NCI-H1694 treated with DMSO at 0.1 percent for 48 hours (cell line): ENCODE results near the gene IGF2BP3.
"Not testable (repeated sequence)": the region's sequence is repeated elsewhere in the genome, so short reads cannot be mapped to it uniquely, and the experiment has no call there.

ENCODE experiments used
- DNase-seq: peaks from one replicate; lab custom pipeline; 2025; lab: John Stamatoyannopoulos, UW

The IGF2BP3 gene

DNA sequence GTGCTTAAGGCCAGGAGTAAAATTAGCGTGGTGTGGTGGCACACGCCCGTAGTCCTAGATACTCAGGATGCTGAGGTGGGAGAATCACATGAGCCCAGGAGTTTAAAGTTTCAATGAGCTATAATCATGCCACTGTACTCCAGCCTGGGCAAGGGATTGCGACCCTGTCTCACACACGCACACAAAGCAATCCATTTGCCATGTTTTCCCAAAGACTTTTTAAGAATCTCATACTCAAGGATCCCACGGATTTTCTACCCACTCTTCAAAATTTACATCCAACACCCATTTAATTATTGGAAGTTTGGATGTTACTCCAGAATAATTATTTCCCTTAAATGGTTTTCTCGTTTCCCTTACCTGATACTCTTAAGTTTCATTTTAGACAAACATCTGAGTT, 47.9 kb downstream of the IGF2BP3 start:
- DNase-seq: no peak

DNA sequence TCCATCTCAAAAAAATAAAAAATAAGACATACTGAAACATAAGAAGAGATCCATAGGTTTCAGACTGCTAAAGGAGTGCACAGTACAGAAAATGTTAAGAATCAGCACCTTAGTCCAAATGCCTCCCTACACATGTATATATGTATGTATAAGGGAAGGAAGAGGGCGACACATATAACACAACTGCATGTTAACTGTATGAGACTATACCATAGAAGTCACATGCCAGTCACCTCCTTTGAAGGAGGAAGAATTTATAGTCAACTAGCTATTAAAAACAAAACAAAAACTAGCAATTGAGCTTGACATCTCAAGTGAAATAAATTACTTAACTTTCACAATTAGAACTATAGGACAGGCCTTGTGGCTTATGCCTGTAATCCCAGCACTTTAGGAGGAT, 50.4 kb downstream of the IGF2BP3 start:
- no peak for DNase-seq

DNA sequence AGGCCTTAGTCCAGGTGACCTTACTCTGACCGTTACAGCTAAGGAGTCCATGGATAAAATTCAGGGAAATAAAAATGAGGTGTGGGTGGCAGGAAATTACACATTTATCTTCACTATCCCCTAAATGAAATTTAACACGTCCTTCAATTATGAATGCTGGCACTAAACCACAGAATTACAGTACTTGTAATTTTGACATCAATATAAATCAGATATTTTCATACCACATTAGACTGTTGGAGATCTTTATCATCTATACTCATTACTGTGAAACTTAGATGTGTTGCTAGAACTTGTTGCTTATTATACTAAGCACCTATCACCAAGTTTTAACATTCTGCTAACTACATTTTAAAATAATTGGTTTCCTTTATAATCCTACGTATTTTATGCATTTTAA, 51.1 kb downstream of the IGF2BP3 start:
- DNase-seq: no peak

DNA sequence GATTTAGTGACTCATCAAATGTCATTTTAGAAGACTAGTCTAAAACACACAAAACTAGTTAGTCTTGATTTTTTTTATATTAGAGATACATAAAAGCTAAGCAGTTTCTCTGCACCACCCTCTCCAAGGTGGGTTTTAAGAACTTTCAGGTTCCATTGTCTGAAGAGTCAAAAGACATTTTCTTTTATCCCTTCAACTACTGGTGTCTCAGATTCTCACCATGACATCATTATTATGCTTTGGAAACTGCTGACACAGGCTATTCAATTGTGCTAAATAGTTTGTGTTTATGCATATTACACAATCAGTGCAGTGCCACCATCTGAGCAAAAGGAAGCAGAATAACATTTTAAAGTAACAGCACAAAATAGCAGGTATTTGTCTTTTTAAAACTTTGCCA, 52.2 kb downstream of the IGF2BP3 start:
- DNase-seq: no peak

DNA sequence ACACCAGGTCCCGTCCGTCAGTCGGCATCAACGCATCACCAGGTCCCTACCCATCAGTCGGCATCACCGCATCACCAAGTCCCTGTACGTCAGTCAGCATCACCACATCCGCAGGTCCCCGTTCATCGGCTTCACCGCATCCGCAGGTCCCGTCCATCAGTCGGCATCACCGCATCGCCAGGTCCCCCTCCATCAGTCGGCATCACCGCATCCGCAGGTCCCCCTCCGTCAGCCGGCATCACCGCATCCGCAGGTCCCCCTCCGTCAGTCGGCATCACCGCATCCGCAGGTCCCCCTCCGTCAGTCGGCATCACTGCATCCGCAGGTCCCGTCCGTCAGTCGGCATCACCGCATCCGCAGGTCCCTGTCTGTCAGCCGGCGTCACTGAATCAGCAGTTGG, 55.1 kb downstream of the IGF2BP3 start:
- DNase-seq: no peak

DNA sequence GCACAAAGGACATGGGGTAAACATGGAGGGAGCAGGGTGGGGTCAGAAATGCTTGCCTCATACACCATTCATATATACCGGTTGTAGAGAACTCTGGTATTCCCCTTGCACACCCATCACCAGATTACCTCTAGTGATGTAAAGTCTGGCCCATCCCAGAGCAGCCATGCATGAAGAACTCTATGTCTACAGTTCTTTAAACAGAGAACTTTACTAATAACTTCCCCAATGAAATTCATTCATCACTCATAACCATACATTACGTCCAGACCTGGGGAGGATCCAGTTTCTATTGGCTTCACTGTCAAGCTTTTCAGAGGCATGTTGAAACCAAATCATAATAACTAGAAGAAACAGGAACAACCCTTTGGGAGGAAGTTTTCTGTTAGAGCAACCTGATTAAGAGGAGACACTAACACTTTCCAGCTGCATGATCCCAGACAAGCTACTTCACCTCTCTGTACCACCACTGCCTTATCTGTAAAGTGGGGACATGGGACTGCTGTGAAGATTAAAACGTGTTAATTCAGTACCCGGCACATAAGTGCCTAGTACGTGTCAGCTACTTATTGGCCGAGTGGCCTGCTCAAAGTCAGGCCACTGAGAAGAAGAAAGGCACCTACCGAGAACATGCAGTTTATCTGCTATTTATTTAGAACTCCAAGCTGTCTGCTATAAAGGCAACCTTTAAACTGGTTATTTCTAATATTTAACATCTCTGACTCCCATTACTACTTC, 59.7 kb downstream of the IGF2BP3 start:
- no peak for DNase-seq

DNA sequence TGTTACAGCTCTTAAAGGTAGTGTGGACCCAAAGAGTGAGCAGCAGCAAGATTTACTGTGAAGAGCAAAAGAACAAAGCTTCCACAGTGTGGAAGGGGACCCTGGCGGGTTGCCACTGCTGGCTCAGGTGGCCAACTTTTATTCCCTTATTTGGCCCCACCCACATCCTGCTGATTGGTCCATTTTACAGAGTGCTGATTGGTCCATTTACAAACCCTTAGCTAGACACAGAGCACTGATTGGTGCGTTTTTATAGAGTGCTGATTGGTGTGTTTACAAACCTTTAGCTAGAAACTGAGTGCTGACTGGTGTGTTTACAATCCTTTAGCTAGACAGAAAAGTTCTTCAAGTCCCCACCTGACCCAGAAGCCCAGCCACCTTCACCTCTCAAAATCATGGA, 63.7 kb downstream of the IGF2BP3 start:
- not testable (repeated sequence) for DNase-seq

DNA sequence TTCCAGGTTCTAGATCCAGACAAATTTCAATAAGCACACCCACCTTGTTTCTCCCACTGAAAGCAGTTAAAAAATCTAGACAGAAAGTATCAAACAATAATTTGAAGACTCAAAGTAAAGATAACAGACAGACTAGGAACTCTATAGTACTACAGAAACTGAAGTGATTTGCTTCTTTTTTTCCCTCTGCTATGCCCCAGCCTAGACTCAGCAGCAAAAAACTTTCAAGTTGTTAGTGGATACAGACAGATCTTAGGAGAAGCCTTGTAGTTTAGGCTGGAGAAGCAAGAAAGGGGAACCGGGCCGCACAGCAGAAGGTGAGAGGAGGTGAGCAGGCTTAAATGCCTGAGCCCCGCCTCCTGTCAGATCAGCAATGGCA, 65.1 kb downstream of the IGF2BP3 start:
- DNase-seq: no peak

DNA sequence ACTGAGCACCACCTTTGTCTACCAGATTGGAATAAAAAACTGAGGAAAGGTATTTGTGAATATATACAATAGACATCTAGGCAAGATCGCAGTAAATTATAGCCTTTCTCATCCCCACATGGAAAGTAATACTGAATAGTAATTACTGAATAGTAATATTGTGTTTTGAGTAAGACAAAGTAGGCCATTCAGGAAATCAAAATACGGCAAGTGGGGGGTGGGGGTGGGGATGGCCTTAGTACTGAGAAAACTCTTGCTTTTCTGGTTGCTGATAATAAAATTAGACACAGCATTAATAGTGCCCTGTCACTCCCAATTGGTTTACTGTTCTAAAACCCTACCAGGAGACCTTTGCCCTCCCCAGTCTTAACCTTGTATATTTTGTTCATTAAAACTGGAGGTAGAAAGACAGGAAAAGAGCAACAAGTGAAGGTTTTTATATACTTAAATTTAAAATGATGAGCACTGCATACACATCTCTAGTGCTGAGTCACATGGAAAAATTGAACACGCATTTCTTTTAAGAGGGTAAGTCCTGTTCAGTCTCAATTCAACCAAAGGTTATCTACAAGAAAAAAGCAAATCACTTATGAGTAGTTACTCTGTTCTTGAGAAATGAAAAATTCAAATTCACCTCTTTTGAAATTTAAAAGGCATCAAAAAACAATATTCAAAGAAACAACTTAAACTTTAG, 65.6 kb downstream of the IGF2BP3 start:
- DNase-seq: no peak

DNA sequence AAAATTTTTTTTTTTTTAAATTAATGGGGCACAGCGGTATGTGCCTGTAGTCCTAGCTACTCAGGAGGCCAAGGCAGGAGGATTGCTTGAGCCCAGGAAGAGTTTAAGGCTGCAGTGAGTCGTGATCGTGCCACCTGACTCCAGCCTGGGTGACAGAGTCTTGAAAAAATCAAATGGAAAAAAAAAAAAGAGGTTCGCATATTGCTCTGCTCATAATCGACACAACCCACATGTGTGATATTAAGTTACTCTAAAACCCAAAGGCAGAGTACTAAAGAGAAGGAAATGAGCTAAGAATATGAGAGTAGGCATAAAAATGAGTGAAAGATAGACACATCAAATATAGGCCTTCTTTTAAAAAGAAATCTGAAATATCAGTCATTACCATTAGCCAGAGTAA, 66.3 kb downstream of the IGF2BP3 start:
- DNase-seq: no peak

DNA sequence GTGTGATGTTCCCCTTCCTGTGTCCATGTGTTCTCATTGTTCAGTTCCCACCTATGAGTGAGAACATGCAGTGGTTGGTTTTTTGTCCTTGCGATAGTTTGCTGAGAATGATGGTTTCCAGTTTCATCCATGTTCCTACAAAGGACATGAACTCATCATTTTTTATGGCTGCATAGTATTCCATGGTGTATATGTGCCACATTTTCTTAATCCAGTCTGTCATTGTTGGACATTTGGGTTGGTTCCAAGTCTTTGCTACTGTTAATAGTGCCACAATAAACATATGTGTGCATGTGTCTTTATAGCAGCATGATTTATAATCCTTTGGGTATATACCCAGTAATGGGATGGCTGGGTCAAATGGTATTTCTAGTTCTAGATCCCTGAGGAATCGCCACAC, 72.2 kb downstream of the IGF2BP3 start:
- DNase-seq: not testable (repeated sequence)

DNA sequence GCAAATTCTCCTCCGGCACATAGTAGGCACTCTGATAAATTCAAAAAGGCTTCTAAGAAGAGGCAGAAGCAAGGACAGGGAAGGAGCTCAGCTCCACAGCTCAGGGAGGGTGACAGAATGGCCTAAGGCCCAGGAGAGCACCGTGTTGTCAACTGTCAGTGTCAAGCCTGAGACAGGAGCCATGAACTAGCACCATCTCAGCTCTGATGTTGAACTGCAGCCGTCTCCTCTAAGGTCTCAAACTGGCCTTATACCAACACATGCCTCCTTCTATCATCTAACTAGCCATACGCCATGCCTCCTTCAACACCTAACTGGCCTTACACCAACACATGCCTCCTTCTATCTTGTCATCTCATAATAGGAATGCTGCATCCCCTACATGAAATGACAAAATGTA, 73.0 kb downstream of the IGF2BP3 start:
- no peak for DNase-seq

DNA sequence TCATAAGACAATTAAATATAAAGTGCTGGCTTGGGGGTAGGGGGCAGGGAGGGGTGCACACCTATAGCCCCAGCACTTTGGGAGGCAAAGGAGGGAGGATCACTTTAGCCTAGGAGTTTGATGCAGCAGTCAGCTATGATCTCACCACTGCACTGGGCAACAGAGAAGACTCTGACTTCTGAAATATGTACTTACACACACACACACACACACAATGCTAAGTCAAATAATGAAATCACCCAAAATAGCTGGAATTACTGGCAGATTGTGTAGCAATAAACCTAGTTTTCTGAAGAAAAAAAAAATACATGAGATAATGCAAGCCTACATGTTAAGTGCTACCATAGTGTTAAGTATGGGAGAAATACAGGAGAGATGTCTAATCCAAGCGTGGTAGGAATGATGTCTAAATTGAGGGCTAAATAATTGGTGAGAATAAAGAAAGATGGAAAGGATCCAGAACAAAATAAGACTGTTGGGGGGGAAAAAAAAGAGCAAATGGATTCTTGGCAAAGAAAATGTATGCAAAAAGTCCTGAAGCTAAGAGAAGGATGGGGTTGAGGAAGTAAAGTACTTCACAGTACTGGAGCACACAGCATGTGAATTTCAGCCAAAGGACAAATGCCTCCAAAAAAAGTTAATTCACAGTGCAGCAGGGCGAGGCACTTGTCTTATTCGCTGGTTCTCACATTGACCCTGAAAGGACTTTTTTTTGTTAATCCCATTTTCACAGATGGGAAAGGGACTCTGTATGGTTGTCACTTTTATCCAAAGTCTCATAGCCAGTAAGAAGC, 73.9 kb downstream of the IGF2BP3 start:
- no peak for DNase-seq

DNA sequence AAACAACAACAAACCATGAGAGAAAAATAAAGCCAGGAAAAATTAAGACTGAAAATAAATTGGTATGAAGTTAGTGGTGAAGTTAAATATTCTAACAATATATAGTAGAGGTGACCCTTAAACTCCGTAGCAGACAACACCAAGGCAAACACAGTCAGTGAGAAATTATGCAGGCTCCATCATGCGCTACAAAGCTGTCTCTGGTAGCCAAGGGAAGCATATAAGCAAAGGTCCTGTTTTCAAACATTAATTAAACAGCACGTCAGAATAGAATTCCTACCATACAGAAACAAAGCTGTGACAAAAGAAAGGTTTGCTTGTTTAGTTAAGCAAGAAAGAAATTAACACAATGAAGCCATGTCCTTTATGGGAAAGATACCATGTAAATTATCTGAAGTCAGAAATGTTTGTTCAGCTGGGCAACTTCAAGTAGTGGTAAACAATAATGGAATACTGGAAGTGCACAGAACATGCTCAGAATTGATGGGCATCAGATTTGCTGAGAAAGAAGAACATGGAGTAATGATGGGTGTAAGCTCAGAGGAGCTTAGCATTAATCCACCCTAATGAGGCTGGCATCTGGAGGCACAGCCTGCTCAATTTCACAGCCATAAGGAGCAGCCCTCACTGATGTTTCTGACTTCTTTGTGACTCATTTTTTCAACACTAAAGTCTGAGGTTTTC, 75.7 kb downstream of the IGF2BP3 start:
- peak; percentile 66 for DNase-seq

DNA sequence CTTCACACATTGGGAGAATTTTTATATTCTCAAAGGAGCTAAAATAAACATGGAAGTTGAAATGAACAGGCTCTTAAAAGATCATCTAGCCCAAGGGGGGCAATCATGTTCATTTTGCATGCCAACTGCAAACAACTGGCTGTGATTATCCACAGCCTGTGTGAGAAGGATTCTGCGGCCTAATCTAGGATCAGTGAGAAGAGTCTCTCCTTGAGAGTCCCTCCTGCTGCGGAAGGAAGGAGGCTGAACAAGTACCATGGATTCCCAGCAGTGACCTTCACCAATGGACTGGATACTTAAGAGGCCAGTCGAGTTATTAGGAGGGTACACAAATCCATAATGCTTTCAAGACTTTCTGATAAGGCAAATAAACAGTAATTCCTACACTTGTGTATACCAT, 76.7 kb downstream of the IGF2BP3 start:
- no peak for DNase-seq

DNA sequence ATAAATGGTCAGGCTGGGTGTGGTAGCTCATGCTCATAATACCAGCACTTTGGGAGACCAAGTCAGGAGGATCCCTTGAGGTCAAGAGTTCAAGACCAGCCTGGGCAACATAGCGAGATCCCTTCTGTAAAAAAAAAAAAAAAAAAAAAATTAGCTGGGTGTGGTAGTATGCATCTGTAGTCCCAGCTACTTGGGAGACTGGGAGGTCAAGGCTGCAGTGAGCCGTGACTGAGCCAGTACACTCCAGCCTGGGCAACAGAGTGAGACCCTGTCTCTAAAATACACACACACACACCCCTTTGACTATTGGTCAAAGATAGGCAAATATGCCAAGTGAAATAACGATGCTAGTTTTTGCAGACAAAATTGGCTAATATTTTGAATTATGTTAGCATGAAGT, 80.6 kb downstream of the IGF2BP3 start:
- DNase-seq: no peak

DNA sequence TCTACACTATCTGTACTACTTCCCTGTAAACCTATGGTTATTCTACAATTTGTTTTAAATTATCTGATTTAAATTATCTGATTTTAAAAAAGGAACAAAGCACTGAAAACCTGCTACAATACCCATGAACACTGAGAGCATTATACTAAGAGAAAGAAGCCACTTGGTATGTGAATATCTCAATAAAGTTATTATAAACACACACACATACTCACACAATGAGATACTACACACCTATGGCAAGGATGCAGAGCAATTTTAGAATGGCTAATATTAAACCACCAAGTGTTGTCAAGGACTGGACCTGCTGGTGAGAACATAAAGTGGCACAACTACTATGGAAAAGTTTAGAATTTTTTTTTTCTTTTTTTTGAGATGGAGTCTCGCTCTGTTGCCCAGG, 82.7 kb downstream of the IGF2BP3 start:
- DNase-seq: no peak

DNA sequence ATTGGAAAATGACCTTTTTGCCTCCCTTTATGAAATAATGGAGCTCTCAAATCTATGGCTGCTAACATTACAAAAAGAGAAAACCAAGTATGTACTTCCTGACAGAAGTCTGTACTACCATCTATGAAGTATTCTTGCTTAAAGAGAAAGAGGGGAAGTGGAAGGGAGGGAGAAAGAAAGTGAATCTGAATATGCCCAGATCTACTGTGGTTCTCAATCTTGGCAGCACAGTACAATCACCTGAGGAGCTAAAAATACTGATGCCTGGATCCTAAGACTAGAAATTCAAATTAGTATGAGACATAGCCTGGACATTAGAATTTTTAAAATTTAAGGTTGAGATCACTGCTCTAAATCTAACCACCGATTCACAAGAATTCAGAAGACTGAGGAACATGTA, 85.2 kb downstream of the IGF2BP3 start:
- DNase-seq: no peak

DNA sequence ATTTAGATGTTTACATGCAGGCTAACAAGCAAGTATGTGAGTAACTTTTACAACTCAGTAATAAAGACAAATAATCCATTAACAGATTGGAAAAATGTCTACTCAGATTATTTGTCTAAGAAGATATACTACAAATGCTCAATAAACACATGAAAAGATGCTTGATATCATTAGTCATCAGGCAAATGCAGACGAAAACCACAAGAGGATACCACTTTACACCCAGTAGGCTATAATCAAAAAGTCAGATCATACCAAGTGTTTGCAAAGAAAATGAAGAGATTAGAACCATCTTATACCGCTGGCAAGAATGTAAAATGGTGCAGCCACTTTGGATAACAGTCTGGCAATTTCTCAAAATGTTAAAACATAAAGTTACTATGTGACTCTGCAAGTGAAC, 87.1 kb downstream of the IGF2BP3 start:
- DNase-seq: no peak

DNA sequence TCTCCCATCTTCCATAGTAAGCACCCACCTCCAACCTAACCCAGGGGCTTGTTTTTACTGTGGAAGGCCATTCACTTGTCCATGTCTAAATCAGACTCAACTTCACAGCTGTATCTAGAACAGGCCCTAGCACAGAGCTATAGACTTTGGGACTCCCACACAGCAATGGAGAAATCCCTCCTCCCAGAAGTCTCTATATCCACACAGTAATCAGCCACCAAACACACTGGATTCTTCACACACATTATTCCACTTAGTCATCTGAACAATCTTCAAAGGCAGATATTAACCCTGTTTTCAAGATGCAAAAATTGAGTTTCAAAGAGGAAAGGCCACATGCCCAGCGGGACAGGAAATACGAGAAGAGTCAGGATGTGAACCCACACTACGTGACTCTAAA, 89.3 kb downstream of the IGF2BP3 start:
- DNase-seq: no peak

DNA sequence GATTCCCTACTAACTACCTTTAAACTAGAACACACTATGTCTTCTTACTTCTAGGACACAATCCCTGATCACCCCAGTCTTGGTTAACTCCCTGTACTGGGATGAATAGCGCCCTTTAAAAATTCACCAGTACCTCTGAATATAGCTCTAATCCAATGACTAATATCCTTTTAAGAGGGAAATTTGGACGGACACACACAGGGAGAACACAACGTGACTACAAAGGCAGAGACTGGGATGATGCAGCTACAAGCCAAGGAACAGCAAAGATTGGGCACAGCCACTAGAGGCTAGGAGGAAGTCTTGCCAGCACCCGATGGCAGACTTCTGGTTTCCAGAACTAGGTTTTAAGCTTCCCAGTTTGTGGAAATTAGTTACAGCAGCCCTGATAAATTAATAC, 89.7 kb downstream of the IGF2BP3 start:
- DNase-seq: no peak

DNA sequence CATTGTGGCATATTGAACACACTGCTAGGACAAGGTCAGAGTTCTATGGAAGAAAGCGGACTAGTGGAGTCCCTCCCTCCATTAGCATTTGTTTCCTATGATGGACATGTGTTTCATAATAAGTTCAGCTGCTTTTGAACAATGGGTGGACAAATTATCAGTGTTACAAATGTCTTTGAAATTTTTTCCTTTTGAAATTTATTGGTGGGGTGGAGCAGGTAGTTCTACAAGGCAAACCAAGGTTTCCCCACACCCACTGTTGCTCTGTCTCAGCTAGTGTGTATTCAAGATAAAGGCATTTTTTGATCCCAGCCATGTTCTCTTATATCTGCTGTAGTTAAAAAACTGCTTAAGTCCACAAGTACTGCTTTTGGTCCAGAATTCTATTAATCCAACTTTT, 91.3 kb downstream of the IGF2BP3 start:
- no peak for DNase-seq

DNA sequence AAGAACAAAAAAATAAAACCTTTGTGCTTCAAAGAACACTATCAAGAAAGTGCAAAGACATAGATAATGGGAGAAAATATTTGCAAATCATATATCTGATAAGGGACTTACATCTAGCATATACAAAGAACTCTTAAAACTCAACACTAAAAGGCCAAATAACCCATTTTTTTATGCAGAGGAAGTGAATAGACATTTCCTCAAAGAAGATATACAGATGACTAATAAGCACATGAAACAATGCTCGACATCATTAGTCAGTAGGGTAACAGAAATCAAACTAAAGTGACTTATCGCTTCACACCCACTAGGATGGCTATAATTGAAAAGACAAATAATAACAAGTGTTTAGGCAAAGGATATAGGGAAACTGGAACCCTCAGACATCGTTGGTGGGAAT, 93.2 kb downstream of the IGF2BP3 start:
- DNase-seq: no peak
